ENCODE results near the gene ADAMTS15.

Gene ADAMTS15

GRCh38 chr11:130420478-130421198 lies 27.8 kb upstream of the ADAMTS15 start:
- DNase-seq, result no peak

GRCh38 chr11:130421199-130421585 lies 27.3 kb upstream of the ADAMTS15 start:
- DNase-seq, result no peak

- no peak for DNase-seq
These were observed 26.7 kb upstream of the ADAMTS15 start for GRCh38 chr11:130421697-130422096.

DNA sequence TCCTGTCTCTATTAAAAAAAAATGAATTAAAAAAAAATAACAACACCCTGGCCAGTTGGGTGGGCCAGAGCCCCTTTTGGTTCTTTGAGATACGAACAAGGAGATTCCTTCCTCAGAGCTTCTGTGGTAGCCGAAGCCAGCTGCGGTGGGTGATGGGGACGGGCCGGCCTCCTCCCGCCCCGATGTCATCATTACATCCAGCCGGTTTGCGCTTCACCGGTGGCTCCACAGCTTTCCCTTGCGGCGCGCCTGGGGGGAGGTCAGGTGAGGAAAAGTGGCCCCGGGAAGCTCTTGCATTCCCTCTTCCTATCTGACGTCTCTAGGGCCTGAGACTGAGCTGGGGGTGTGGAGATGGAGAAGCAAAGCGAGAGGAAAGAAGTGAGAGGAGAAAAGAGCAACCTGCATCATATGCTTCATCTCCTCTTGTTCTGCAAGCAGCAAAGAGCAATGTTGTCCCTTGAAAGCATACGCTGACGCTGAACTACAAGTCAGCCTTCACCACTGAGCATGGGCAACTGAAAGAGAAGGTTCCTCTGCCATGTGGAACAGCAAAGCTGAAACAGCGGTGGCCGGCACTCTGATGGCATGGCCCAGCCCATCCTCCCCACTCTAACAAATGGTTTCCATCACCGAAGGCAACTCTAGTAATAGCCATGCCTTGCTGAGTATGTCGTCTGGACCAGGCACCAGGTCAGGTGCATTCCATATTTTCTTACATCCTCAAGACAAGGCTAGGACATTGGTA lies 26.0 kb upstream of the ADAMTS15 start:
- DNase-seq, result no peak

DNA sequence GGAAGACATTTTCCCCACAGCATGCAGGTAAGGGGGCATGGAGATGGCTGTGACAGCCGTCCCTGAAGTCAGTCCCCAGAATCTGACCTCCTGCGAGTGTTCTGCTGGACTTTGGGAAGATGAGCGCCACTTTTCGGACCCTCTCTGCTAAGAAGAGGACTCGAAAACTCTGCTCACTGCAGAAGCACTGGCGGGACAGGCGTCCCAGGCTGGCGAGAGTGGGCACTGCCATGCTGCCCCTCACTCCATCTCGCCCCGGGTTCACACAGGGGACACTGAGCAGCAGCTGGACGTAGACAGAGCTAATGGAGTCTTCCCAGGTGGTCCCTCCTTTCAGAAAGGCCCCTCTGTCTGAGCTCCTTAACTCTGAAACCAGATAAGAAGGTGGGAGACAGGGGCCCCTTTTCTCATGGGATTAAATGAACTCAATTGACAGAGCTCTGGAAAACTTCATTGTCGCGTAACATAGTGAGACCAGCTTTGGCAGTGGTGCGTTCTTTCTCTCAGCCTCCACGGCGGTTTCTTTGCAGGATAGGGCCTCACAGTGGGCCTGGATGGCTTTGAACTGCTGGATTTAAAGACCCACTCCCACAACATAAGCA lies 24.8 kb upstream of the ADAMTS15 start:
- DNase-seq, result no peak

DNA sequence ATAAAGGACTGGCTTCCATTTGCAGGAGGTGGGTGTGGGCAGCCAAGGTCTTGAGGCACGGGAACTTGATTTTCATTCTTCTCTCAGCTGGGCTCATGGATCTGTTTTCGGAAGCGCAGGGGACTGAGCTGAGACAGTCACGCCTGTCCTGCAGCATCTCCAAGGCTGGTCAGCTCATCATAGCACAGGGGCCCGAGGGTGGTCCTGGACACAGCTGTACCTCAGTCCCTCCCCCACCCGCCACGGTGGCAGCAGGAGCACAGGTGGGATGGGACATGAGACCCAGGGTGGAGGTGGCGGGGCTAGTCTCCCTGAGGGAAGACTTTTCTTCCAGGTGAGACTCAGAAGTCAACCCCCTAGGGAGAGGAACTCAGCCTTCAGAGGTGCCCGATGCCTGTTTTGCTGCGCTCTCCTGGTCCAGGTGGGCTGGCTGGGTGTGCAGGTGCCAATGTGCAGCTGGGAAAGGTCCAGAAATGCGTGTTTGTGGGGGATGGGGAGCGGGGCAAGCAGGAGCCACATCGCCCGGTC lies 23.8 kb upstream of the ADAMTS15 start:
- DNase-seq, result no peak

- no peak for DNase-seq
These were observed 23.3 kb upstream of the ADAMTS15 start for GRCh38 chr11:130425156-130425555.

DNA sequence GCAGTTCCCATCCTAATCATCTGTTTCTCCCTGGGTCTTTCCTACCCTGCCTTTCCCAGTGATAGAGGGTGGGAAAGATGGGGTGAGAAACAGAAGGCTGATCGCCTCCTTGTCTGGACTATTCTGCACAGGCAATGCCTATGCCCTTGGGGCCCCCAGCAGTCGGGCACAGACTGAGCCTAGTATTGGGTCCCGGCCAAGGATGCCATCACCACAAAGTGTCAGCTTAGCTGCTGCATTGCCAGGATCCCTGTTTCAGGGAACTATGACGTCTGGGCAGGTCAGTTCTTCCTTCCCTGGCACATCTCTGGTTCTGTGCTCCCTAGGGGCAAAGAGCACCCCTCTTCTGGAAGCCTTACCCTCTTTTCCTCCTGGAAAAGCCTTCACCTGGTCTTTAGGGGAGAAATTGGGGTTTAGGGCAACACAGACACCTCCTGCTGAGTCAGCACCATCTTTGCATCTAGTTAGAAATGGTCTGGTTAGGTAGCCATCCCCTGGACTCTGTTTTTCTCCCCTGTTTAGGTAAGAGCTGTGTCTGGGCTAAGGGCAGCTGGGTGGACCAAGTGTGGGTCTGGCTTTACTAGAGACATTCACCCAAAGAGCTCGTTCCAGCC lies 22.1 kb upstream of the ADAMTS15 start:
- DNase-seq, result no peak

GRCh38 chr11:130426837-130427341 lies 21.6 kb upstream of the ADAMTS15 start:
- DNase-seq, result no peak

DNA sequence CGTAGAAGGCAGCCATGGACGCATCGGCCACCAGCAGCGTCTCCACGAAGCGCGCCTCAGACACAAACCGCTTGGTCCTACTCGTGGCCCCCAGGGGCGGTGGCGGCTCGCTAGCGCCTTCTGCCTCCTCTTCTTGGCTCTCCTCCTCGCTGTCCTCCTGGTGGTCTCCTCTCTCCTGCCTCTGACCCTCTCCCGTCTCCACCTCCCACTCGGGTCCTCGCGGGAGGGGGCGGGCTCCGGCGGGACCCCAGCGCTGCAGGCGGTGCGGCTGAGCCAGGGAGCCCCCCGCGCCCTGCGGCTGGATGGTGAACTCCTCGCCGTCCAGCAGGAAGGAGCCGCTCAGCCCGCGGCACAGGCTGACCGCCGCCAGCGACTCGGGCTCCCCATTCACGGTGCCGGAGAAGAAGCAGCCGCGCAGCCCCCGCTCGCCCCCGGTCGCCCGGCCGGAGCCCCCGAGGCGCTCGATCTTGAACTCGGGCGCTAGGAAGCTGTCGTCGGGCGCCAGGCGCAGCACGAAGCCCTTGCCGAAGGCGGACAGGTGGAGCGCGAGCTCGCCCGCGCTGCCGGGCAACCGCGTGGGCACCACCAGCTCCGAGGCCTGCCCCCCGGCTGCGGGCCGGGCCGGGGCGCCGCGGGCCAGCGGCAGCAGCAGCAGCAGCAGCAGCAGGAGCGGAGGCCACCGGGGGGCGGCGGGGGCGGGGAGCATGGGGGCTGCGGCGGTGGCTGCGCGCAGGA lies 20.7 kb upstream of the ADAMTS15 start:
- no peak for DNase-seq

DNA sequence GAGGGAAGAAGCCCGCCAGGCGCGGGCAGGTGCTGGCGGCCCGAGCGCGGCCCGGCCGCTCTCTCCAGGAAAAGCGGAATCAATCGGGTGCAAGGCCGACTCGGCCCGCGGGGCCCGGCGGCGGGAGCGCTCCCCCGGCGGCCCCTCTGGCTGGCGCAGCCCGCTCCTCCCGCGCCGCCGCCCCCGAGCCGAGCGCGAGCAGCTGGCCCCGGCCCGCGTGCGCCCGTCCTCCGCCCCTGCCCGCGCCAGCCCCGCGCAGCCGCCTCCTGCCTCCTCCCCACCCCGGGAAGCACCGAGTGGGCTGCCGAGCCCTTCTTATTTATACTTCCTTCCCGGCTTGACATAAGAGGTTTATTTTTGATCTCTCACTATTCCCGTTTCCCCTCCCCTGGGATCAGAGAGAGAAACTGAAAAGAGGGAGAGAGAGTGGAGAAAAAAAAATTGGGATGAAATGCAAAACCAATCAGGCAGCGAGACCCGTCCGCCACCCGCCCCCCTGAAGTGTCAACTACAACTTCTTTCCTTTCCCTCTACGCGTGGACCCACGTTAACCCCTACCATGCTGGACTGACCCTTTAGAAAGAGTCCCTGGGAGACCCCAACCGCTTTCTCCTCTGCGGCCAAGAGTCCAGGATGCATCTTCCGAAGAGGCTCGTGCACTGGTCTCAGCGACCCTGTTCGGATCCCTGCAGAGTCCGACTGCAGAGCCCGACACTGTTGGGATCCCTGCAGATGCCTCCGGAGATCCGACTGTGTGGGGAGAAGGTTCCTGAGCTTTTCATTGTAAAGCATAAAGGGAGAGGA lies 19.9 kb upstream of the ADAMTS15 start, which contains the start of gene ADAMTS8:
Gene ADAMTS8, minus strand, starts transcription at position 294 of the 804 bp plus-strand sequence. CDS start 323 bp downstream, outside the sequence.
- no peak for DNase-seq

GRCh38 chr11:130429120-130429681 lies 19.2 kb upstream of the ADAMTS15 start:
- no peak for DNase-seq

- DNase-seq, result no peak
These were observed 18.5 kb upstream of the ADAMTS15 start for GRCh38 chr11:130429983-130430382.

- peak; percentile 55 for DNase-seq
These were observed 17.1 kb upstream of the ADAMTS15 start for GRCh38 chr11:130431331-130431773.

- peak; percentile 46 for DNase-seq
These were observed 16.6 kb upstream of the ADAMTS15 start for GRCh38 chr11:130431801-130432200.

GRCh38 chr11:130433357-130433756 lies 15.1 kb upstream of the ADAMTS15 start:
- no peak for DNase-seq

GRCh38 chr11:130434521-130435223 lies 13.8 kb upstream of the ADAMTS15 start:
- DNase-seq, result peak; percentile 81

DNA sequence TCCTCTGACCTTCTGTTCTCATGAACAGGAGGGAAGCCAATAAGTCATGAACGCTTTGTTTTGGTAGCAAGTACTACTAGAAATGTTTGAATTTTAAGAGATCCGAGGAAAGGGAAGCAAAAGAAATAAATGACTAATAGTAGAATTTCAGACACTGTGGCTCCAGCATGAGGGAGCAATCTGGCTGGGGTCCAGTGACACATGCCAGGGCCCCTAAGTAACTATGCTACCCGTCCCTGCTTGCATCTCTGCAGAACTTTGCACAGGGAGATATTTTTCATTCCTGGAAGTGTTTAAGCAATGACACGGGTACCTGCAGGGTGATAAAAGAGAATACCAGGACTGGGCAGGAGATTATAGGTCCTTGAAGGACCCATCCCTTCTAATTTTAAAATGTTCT lies 12.8 kb upstream of the ADAMTS15 start:
- DNase-seq, result peak; percentile 66

- no peak for DNase-seq
These were observed 12.3 kb upstream of the ADAMTS15 start for GRCh38 chr11:130436171-130436570.

DNA sequence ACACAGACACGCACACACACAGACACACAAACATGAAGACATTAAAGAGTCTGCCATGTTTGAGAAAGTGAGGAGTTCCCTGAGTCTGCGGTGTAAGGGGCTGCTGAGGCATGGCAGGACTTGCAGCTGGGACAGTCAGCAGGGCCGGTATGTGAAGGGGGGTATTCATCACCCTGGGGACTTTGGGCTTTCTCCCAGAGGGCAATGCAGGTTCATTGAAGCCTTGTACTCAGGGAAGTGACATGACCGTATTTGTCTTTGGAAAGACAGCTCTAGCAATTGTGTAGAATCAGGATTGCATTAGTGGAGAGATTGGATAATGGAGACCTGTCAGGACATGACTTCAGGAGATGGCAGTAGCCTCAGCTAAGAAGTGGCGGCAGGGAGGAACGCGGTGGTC lies 10.6 kb upstream of the ADAMTS15 start:
- DNase-seq, result no peak

Data from fibroblast of skin of scalp (primary cell).